ENCODE measurements around the gene PDE4DIP. TPM values are rescaled to one million over a fixed set of nuclear protein-coding genes. Genes with fewer than 3 reads are reported as not detected.
"Not testable (repeated sequence)": the region's sequence is repeated elsewhere in the genome, so short reads cannot be mapped to it uniquely, and the experiment has no call there.

PDE4DIP gene
- polyA plus RNA-seq, 3 donors from 2014 or later, result 3.2 to 13.4 (median 4.6) TPM

GRCh38 chr1:149075505-149076127 lies 231.4 kb downstream of the PDE4DIP start:
- not testable (repeated sequence) for H3K9me3 Mint-ChIP-seq; H3K4me3 Mint-ChIP-seq; H3K36me3 Mint-ChIP-seq; H3K4me1 Mint-ChIP-seq; H3K27me3 Mint-ChIP-seq (ENCODE audit: low read depth in 3 of 3); H3K27ac Mint-ChIP-seq; DNase-seq

Other genes with a start within 250 kb of the PDE4DIP start
- 10 to 100 TPM in 2 of 3 donors, 1 to 10 TPM in 1; 9.9 to 11.1 (median 10.1) TPM for gene NBPF14, start 248.4 kb upstream of the PDE4DIP start, polyA plus RNA-seq
- gene NUDT4B, start 95.7 kb upstream of the PDE4DIP start, polyA plus RNA-seq, result 1 to 10 TPM; 1.8 to 6.5 (median 4.9) TPM

All from immature natural killer cell (primary cell).